GM18909 (cell line): ENCODE results near the gene FCGR2B.
"Not testable (repeated sequence)": the region's sequence is repeated elsewhere in the genome, so short reads cannot be mapped to it uniquely, and the experiment has no call there.

Experiments used
- ATAC-seq: cut with Tn5 transposase; IDR thresholded peaks from one replicate; pipeline ENCODE4 v1.9.1; 2021; ENCODE audit warnings: mild to moderate bottlenecking; ENCODE audit not compliant: unreplicated experiment, poor library complexity

FCGR2B gene

DNA sequence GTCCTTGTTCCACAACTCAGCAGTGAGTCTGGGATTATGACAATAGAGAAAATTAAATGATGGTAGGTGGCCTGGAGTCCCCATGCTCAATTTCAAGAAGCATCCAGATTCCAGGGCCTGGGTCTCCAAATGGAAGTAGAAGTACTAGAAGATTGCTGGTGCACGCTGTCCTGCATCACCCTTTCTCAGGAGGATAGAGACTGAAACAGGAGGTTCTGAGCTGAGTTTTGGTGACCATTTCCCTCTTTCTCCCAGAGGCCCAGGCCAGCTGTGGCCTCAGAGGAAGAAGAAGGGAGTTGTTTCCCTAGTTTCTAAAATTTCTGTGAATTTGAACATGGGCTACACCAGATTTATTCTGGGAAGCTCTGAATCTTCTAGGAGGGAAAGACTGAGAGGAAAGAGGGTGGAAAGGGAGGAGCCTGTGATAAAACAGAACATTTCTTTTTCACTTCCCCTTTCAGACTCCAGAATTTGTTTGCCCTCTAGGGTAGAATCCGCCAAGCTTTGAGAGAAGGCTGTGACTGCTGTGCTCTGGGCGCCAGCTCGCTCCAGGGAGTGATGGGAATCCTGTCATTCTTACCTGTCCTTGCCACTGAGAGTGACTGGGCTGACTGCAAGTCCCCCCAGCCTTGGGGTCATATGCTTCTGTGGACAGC is at the start of gene FCGR2B:
TSS of gene FCGR2B (plus strand) at position 460 of the 656 bp plus-strand sequence. CDS start at position 559, 99 bp downstream.
- ATAC-seq = peak; percentile 74

DNA sequence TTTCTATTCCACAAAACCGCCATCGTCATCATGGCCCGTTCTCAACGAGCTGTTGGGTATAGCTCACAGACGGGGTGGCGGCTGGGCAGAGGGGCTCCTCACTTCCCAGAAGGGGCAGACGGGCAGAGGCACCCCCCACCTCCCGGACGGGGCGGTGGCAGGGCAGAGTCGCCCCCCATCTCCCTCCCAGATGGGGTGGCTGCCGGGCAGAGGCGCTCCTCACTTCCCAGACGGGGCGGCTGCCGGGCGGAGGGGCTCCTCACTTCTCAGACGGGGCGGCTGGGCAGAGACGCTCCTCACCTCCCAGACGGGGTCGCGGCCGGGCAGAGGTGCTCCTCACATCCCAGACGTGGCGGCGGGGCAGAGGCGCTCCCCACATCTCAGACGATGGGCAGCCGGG is 46.5 kb upstream of the FCGR2B start:
- ATAC-seq = not testable (repeated sequence)

DNA sequence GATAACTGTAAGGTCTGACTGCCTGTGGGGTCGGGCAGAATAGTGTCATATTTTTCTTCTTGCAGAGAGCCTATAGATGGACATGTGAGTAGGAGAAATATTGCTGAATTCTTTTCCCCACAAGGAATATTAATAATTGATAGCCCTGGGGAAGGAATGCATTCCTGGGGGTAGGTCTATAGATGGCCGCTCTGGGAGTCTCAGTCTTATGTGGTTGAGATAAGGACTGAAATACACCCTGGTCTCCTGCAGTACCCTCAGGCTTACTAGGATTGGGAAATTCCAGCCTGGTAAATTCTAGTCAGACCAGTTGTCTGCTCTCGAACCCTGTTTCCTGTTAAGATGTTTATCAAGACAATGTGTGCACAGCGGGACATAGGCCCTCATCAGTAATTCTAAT is 44.4 kb upstream of the FCGR2B start:
- not testable (repeated sequence) for ATAC-seq

DNA sequence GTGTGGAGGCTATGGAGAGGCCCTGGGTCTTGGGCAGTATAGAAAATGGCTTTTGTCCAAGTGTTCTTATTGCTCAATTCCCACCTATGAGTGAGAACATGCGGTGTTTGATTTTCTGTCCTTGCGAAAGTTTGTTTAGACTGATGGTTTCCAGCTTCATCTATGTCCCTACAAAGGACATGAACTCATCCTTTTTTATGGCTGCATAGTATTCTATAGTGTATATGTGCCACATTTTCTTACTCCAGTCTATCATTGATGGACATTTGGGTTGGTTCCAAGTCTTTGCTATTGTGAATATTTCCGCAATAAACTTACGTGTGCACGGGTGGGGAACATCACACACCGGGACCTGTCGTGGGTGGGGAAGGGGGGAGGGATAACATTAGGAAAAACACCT is 42.5 kb upstream of the FCGR2B start:
- not testable (repeated sequence) for ATAC-seq

DNA sequence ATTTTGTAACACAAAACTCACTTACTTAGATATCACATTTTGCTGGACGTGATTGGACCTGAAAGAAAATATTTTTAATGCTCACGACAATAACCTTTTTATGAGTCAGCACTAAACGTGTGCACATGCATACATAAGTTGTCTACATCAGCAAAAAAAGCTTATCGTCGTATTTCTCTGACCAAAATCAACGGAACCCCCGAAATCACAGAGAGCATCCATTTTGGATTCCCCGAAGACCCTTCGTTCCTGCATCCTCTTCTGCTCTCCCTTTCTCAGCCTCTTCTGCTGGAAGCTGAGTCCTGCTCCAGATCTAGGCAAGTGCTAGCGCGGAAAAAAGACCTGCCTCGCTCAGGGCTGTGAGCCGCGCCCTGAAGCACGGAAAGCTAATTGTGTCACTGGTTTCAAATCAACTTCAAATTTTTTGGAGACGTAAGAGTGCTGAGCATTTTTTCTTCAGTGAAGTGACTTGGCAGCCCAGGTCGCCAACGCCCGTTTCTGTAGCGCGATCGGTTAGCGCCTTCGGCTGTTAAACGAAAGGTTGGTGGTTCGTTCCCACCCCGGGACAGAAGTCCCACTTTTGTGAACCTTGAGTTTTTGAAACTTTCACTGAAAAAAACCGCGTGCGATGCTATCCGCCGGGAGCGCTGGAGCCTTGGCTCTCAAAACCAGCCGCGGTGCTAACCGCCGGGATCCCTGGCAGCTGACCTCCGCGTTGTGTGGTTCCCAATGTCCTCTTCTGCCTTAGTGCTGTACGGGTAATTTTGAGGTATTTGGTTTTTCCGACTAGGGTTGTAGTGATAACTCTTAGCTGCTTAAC is 41.6 kb upstream of the FCGR2B start:
- peak; percentile 48 for ATAC-seq

DNA sequence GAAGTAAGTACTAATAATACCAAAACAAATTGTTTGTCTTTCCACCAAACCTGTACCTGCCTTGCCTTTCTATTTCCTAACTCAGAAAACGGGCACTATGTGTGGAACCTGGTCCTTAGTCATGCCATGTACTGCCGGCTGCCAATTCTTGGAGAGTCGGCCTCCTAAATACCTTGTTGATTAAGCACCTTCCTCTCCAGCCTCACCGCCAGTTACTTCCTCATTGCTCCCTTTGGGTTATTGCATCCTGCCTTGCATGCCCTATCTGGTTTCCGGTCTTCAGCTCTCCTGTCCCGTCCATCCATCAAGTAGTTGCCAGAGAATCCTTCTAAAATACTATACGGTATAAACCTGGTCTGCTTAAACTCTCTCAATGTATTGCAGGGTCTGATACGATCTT is 40.9 kb upstream of the FCGR2B start:
- ATAC-seq = peak; percentile 41

DNA sequence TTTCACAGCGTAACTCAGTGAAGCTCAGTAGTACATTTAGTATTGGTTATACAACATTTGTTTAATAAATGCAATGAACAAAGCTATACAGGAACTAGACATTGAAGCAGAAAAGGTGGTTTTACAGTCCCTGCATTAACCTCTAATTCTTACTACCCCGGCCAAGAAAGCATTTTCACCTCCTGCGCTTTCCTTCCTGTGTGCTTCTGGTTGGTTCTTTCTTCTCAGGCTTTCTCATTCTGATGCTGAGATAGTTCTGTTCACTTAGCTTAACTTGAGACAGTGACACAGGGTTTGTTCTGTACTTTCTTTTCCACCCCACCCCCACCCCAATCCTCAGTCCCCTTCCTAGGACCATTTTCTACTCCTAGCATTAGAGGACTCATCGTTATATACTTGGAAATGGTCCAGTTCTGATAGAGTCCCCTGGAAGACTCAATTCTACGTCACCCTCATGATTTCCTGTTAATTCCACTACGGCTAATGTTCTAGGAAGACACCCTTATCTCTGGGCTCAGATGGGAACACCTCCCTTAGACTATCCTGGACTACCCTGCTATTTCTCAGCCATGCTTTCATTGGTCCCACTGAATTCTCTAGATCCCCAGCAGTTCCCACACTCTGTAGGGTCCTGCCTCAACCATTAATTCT is 39.4 kb upstream of the FCGR2B start:
- peak; percentile 42 for ATAC-seq

DNA sequence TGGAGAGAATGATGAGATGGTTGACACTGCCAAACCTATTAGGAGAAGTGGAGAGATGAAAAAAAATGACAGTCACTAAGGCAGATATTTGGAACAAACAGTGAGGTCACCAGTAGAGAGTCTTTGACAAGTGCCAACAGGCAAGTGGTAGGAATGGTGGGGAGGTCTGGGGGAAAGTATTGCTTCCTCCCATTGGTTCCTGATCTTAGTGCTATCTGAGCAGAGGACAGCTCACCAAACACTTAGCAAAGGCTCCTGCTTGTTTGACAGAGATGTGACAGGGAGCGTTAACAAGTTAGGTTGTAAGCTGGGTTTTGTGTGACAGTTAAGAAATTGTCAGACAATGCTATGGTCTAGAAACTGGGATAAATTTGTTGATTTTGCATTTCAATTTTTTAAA is 38.3 kb upstream of the FCGR2B start:
- ATAC-seq = not testable (repeated sequence)

DNA sequence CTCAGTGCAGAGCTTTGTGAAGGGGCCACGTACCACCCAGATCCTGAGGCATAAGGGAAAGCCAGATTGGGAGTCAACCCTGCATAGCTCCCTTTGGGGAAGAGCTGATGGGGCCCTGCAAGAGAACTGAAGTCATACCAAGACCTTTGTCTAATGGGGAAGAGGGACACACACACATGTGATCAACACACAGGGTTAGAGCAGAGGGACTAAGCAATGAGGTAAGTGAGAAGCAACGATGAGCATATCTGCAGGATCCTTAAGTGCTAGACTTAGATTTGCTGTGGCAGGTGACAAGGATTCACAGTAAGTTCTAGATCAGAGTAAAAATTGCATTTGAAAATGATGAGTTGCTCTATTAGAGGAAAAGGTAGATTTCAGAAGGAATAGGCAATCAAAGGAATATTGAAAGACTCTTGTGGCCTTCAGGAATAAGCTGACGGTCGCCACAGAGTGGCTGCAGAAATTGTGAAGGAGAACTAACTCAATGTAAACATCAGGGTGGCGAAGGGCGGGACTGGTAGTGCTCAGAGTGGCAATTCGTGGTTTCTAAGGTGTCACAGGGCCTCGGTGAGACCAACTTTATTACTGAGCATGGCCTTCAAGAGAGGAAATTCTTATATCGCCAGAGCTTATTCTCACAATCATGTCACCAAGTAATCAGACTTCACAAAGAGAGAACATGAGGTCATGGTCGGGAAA is 36.3 kb upstream of the FCGR2B start:
- not testable (repeated sequence) for ATAC-seq

DNA sequence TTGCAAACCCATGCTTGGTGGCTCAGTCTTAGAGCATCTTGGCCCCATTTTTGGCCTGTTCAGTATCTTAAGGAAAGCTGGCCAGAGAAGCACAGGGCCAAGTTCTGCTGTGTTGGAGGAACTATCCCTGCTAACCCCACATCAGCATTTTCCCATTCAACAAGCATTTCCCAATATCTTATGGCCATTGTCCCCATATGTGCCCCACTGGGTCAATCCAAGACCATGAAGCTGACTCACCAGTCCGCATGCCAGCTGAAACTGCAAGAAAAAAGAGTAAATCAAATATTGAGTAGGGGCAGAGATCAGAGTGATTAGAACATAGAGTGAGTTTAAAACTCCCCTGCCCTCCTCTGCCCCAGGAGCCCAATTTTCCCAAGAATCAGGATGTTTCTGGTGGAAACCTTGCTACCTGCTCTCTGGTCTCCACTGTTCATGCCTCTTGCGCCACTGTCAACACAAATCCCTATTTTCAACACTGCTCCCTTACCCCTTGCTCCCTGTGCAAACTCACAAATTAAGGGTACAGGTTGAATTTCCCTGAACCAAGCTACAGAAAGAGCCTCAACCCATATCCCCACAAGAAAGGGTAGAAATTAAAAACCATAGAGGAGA is 32.7 kb upstream of the FCGR2B start:
- not testable (repeated sequence) for ATAC-seq

DNA sequence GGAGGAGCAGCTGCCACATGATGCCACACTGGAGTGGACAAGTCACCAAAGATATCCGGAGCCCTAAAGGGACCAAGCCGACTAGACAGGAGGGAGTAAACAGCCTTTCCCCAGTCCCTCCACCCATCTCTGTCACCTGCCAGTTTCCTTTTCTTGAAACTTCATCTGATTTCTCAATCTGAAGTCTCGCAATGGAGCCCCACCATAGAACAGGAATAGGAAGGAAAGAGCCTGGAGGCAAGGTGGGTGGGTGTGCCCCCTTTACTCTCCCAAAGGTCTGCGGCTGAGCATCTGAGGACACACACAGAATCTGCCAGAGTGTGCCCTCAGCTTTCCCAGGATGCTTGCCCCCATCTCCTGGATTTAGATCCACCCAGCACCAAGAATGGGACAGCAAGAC is 31.9 kb upstream of the FCGR2B start, which contains the start of gene FCGR3B:
TSS of gene FCGR3B (minus strand) at position 101 of the 400 bp plus-strand sequence. CDS start at position 19, 82 bp downstream.
- ATAC-seq = no peak

DNA sequence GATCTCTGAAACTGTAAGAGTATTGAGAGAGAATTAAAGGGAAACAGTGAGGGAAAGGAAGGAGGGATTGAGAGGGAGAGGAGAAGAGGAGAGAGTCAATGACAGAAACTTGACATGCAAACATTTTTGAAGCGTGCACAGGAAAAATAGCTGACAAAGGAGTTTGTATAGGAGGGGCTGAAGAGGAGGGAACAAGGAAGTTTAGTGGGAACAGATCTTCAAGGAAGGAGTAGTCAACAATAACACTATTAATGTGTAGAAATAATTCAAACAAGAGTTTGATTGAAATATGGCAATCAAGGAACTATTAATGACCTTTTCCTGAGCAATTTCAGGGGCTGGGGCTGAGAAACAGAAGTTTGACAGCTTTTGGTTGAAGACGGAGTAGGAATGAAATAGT is 27.9 kb upstream of the FCGR2B start:
- ATAC-seq = not testable (repeated sequence)

DNA sequence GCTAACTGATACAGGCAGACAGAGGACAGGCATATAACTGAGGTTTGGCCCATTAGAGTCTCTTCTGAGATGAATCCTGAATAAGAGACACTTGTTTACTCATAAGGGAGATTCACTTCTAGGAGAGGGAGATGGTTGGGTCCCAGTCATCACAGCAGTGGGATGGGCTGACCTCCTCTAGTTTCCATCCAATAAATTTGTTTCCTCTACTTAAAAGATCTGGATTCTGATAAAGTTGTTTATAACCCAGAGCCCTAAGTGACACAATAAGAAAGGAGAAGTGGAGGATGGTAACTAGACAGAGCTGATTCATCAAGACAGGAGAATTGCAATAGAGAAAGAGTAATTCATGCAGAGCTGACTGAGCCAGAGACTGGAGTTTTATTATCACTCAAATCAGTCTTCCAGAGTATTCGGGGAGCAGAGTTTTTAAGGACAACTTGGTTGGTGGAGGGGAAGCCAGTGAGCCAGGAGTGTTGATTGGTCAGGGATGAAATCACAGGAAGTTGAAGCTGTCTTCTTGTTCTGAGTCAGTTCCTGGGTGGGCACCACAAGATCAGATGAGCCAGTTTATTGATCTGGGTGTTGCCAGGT is 26.7 kb upstream of the FCGR2B start:
- not testable (repeated sequence) for ATAC-seq

DNA sequence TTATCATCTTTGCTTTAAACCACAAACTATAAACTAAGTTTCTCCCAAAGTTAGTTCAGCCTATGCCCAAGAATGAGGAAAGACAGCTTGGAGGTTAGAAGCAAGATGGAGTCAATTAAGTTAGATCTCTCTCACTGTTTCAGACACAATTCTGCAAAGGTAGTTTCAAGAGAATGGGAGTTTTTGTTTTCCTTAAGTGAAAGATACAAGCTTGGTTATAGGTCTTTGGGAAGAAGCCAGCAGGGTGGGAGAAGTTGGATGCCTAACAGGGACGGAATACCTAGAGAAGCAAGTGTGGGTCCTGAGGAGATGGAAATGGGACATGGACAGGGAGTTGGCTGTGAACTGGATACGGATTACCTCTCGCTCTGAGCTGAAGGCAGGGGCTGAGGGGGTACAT is 26.0 kb upstream of the FCGR2B start:
- ATAC-seq = not testable (repeated sequence)

DNA sequence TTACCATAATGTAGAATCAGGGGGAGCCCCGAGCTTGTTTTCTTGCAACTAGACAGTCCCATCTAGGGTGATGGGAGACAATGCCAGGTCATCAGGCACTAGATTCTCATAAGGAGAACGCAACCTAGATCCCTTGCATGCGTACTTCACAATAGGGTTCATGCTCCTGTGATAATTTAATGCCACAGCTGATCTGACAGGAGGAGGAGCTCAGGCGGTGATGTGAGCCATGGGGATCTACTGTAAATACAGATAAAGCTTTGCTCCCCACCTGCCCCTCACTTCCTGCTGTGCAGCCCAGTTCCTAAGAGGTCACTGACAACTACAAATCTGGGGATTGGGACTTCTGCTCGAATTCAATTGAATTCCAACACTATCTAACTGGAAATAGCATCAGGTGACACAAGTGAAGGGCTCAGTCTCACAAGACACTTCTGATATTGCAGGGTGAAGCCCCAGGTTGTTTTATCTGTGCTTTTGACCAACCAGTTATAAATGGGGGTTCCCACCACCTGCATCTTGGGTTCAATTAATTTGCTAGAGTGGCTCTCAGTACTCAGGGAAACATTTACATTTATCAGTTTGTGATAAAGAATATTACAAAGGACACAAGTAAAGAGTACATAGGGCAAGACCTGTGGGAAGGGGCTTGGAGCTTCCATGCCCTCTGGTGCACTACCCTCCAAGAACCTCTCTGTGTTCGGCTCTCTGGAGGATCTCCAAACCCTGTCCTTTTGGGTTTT is 24.5 kb upstream of the FCGR2B start:
- not testable (repeated sequence) for ATAC-seq

DNA sequence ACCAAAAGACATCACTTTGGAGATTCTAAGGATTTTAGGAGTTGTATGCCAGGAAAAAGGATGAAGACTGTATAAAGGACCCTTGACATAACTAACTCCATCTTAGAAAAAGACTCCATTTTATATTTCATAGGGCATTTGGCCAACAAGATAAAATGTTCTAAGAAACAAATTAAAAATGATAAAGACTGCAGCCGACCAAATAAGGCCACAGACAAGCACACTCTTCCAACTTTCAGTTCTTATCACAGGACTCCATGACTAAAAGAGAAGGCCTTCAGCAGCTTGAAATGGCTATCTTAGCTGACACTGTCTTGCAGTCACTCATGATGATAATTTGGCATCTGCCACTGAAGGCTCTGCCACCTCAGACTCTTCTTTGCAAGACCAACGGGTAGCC is 23.7 kb upstream of the FCGR2B start:
- not testable (repeated sequence) for ATAC-seq

DNA sequence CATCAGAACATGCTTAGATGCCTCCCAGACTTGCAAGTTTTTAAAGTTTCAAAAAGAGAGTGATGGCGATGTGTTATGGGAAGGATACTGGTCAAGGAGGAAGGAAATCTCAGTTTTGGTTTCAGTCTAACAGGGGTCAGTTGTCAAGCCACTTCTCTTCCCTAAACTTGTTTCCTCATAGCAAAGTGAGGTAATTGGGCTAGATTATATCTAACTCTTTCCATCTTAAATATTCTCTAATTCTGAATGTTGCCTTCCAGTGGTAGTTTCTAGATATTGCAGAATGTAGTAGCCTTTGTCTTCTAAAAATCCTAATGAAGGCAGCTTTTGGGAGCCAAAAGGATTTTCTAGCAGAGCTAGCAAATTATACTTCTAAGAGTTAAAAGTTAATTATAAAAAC is 20.2 kb upstream of the FCGR2B start:
- ATAC-seq = not testable (repeated sequence)

DNA sequence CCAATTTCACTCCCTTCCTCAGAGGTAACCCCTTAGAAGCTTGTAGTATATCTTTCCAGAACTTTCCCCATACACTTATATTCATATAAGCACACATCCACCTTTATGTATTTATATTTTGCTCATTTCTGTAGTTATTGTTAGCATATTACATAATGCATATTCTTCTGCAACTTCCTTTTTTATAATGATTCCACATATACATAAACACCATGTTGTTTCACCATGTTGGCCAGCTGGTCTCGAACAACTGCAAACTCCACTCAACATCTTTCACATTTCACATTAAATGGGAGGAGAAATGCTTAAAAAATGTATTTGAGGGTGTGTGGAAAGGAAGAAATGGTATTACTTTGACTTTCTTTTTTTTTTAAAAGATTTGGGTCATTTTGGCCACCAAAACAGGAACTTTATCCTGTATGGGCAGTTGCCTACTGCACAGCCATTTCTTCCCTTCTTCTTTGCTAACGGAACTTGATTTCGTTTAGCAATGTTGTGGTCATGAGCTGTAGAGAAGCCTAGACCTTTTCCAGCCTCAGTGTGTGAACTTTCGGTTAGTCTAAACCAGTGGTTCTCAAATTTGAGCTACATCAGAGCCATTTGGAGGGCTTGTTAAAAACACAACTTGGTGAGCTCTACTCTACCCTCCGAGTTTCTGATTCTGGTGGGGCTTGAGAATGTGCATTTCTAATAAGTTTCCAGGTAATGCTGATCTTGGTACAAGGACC is 19.3 kb upstream of the FCGR2B start:
- ATAC-seq = not testable (repeated sequence)
